Muscle layer of duodenum (tissue), 2 donors: ENCODE results near the gene ADAMTS12.

Experiments used
- H3K27ac ChIP-seq: one replicate; pipeline ENCODE4 v1.7.0; 2013; ENCODE audit warnings: mild to moderate bottlenecking, low read length
- H3K27me3 ChIP-seq: one replicate; pipeline ENCODE4 v1.7.0; 2013; ENCODE audit warnings: low read depth, mild to moderate bottlenecking, control low read depth, low read length
- H3K36me3 ChIP-seq, 2 donors: one replicate each; pipeline ENCODE4 v1.7.0; 2013; ENCODE audit warnings: low read length in 2 of 2, control low read depth in 1 of 2, mild to moderate bottlenecking in 1 of 2; ENCODE audit not compliant: insufficient read depth in 2 of 2, control insufficient read depth in 1 of 2
- H3K4me1 ChIP-seq, 2 donors: one replicate each; pipeline ENCODE4 v1.7.0; 2013; ENCODE audit warnings: low read length in 2 of 2, mild to moderate bottlenecking in 2 of 2, control low read depth in 1 of 2, moderate library complexity in 1 of 2; ENCODE audit not compliant: insufficient read depth in 2 of 2, control insufficient read depth in 1 of 2
- H3K4me3 ChIP-seq, 2 donors: one replicate each; pipeline ENCODE4 v1.7.0; 2013; ENCODE audit warnings: low read length in 2 of 2, low read depth in 1 of 2, mild to moderate bottlenecking in 1 of 2
- H3K9me3 ChIP-seq, 2 donors: one replicate each; pipeline ENCODE4 v1.7.0; 2013; ENCODE audit warnings: low read length in 2 of 2, control low read depth in 1 of 2, mild to moderate bottlenecking in 1 of 2; ENCODE audit not compliant: control insufficient read depth in 1 of 2
- donor health status: healthy.

Gene ADAMTS12

GRCh38 chr5:33480876-33481275 lies 410.9 kb downstream of the ADAMTS12 start:
- no peaks in the 10 kb centered on the region for H3K9me3 ChIP-seq

DNA sequence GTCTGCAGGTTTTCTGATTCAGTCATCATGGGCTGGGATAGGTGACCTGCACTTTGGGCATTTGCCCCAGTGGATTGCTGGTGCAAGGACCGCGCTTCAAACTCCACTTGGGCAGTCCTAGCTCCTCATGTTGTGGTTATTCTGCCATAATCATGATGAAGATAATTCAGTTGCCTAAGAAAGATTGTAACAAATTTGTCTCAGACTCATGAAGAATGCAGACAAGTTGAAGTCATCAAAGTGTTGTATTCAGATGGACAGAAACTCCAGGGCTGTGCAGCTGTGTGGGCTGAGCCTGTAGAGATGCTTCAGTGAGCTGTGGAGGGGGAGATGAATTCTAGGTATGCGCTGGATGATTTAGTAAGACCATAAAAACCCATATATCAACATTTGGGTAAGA lies 412.5 kb downstream of the ADAMTS12 start:
- no peaks in the 10 kb centered on the region for H3K4me1 ChIP-seq
- H3K9me3 ChIP-seq, result no peaks in the 10 kb centered on the region
- H3K27me3 ChIP-seq, result no peaks in the 10 kb centered on the region
- H3K27ac ChIP-seq, result no peak overlapping the region
- peaks cover 5 to 26% of the 10 kb centered on the region in 2 donors for H3K36me3 ChIP-seq
- H3K4me3 ChIP-seq, result no peak overlapping the region

More at GRCh38 chr5:33480876-33481275, 410.9 kb downstream of the ADAMTS12 start:
- H3K36me3 ChIP-seq, result peaks cover 0 to 11% of the 10 kb centered on the region in 2 donors
- no peak overlapping the region for H3K4me3 ChIP-seq
- H3K27ac ChIP-seq, result no peak overlapping the region
- no peaks in the 10 kb centered on the region for H3K4me1 ChIP-seq
- H3K27me3 ChIP-seq, result no peaks in the 10 kb centered on the region

- no peaks in the 10 kb centered on the region for H3K27me3 ChIP-seq
- H3K36me3 ChIP-seq, result peaks cover 5 to 36% of the 10 kb centered on the region in 2 donors
- no peak overlapping the region for H3K4me3 ChIP-seq
- H3K9me3 ChIP-seq, result no peaks in the 10 kb centered on the region
- no peaks in the 10 kb centered on the region for H3K4me1 ChIP-seq
- no peak overlapping the region for H3K27ac ChIP-seq
These were observed 414.0 kb downstream of the ADAMTS12 start for GRCh38 chr5:33477816-33478215.

GRCh38 chr5:33476992-33477391 lies 414.8 kb downstream of the ADAMTS12 start:
- no peaks in the 10 kb centered on the region for H3K27me3 ChIP-seq
- no peaks in the 10 kb centered on the region for H3K9me3 ChIP-seq
- peaks cover 5 to 36% of the 10 kb centered on the region in 2 donors for H3K36me3 ChIP-seq
- H3K4me1 ChIP-seq, result no peaks in the 10 kb centered on the region
- no peak overlapping the region for H3K27ac ChIP-seq
- H3K4me3 ChIP-seq, result no peak overlapping the region

- H3K36me3 ChIP-seq, result peaks cover 5 to 49% of the 10 kb centered on the region in 2 donors
- no peak overlapping the region for H3K4me3 ChIP-seq
- H3K9me3 ChIP-seq, result no peaks in the 10 kb centered on the region
- H3K4me1 ChIP-seq, result no peaks in the 10 kb centered on the region
- H3K27ac ChIP-seq, result no peak overlapping the region
- H3K27me3 ChIP-seq, result no peaks in the 10 kb centered on the region
These were observed 416.1 kb downstream of the ADAMTS12 start for GRCh38 chr5:33475706-33476105.

GRCh38 chr5:33474931-33475499 lies 416.8 kb downstream of the ADAMTS12 start:
- H3K4me1 ChIP-seq, result no peaks in the 10 kb centered on the region
- H3K4me3 ChIP-seq, result no peak overlapping the region
- no peaks in the 10 kb centered on the region for H3K27me3 ChIP-seq
- H3K36me3 ChIP-seq, result peaks cover 12 to 56% of the 10 kb centered on the region in 2 donors
- no peaks in the 10 kb centered on the region for H3K9me3 ChIP-seq
- H3K27ac ChIP-seq, result no peak overlapping the region

DNA sequence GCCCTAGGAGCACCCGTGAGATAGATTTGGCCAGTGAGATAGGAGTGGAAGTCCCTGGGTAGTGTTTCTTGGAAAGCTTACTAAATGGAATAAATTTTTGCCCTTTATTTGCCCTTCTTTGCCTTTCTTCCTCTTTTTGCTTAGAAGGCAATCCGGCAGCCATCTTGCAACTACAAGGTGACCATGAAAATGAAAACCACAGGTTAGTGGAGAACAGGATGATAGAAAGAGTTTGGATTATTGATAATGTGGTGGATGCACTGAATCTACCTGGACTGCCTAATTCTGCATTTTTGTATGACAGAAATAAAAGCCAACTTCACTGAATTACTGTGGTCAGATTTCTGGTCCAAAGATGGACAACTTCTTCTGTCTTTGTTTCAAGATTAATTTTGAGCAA lies 417.8 kb downstream of the ADAMTS12 start:
- no peaks in the 10 kb centered on the region for H3K9me3 ChIP-seq
- no peaks in the 10 kb centered on the region for H3K4me1 ChIP-seq
- H3K27me3 ChIP-seq, result no peaks in the 10 kb centered on the region
- no peak overlapping the region for H3K27ac ChIP-seq
- H3K4me3 ChIP-seq, result no peak overlapping the region
- H3K36me3 ChIP-seq, result peaks cover 15 to 65% of the 10 kb centered on the region in 2 donors
